NCI-H82 treated with DMSO at 0.1 percent for 48 hours (cell line): ENCODE measurements around the gene DSP.

ENCODE experiments used
- DNase-seq: peaks from one replicate; lab custom pipeline; 2025; ENCODE audit not compliant: unreplicated experiment; lab: John Stamatoyannopoulos, UW

The DSP gene

GRCh38 chr6:7559651-7560385, 18.3 kb downstream of the DSP start:
- DNase-seq: no peak

- DNase-seq: no peak
Measured at GRCh38 chr6:7561153-7561964, 19.9 kb downstream of the DSP start.

DNA sequence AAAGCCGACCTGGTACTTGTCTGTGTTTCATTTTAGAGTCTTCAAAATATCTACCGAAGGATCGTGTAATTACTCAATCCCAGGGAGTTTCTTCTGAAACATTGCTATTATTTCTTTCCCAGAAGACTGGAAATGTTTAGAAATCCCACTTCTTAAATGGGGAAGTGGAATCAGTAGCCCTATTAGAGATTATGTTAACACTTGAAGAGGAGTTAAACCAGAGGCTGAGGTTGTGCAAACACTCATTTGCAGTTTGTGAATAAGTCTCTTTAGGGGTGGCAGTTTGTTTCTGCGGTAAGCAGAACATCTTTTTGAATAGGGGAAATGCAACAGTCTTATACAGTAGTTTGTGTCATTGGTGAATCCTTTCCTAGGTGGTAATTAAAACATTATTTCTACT, 21.3 kb downstream of the DSP start:
- no peak for DNase-seq

GRCh38 chr6:7566107-7566506, 24.6 kb downstream of the DSP start:
- no peak for DNase-seq

DNA sequence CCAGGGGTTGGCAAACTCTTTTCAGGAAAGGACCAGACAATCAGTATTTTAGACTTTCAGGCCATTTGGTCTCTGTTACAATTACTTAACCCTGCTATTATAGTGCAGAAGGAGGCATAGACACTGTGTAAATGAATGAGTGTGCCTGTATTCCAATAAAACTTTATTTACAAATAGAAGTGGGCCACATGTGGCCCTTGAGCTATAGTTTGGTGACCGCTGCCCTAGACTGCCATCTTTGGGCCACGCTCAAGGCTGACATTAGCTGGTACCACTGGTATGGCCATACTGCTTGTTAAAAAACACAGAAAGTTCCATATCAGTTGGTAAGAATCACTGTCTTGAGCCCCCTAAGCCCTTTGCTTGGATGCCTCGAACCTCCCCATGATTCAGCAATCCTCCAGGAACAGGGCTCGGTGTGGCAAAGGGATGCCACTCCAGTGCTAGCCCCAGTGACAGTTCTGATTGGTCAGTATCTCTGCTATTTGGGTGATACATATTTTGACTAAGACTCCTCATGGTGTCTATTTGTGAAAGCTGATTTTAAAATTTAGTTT, 25.2 kb downstream of the DSP start:
- no peak for DNase-seq

DNA sequence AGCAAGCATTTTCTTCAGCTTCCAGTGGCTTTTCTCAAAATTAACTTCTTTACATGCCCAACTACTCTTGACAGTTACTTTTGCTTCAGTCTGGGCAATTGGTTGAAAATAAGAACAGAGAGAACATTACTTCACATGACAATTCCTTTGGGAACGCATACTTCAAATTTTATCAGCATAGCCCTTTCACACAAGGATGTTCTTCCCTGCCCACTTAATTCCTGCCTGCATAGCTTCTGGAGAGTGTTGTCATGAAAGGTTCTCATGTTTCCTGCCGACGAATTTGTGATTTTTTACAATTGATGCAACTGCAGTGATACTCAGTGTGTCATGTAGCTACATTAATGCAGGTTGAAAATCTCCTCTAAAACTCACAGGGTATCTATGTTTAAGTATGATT, 26.6 kb downstream of the DSP start:
- no peak for DNase-seq

DNA sequence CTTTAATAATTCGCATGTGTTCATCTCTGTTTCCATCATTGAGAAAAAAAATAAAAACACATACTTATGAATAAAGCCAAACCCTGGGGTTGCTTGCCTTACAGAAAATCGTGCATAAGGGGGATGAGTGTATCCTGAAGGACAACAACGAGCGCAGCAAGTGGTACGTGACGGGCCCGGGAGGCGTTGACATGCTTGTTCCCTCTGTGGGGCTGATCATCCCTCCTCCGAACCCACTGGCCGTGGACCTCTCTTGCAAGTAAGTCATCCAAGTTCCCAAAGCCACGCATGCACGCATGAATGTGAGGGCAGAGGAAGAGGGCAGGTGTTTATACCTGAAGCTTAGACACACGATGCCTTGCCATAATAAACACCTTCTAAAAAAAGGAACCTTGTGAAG, 27.6 kb downstream of the DSP start:
- DNase-seq: no peak

- DNase-seq: no peak
Measured at GRCh38 chr6:7572213-7572943, 30.9 kb downstream of the DSP start.

DNA sequence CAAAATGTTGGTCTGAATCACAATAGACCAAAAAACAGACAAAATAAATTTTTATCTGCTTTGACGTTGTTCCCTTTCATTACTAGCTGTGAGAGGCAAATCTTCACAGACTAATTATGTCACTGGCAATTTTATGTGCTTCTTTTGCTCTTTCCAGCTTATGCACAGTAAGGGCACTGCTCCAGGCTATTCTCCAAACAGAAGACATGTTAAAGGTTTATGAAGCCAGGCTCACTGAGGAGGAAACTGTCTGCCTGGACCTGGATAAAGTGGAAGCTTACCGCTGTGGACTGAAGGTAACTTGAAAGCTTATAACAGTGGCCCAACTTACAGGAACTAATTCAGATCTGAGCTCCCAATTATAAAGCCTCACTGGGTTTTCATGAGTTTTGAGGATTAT, 33.0 kb downstream of the DSP start:
- no peak for DNase-seq

GRCh38 chr6:7578516-7578915, 37.0 kb downstream of the DSP start:
- no peak for DNase-seq

- DNase-seq: no peak
Measured at GRCh38 chr6:7578931-7579330, 37.5 kb downstream of the DSP start.

- no peak for DNase-seq
Measured at GRCh38 chr6:7579851-7580250, 38.4 kb downstream of the DSP start.

DNA sequence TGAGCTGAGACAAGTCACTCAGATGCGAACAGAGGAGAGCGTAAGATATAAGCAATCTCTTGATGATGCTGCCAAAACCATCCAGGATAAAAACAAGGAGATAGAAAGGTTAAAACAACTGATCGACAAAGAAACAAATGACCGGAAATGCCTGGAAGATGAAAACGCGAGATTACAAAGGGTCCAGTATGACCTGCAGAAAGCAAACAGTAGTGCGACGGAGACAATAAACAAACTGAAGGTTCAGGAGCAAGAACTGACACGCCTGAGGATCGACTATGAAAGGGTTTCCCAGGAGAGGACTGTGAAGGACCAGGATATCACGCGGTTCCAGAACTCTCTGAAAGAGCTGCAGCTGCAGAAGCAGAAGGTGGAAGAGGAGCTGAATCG, 39.1 kb downstream of the DSP start:
- DNase-seq: no peak

GRCh38 chr6:7580927-7581618, 39.6 kb downstream of the DSP start:
- DNase-seq: no peak

DNA sequence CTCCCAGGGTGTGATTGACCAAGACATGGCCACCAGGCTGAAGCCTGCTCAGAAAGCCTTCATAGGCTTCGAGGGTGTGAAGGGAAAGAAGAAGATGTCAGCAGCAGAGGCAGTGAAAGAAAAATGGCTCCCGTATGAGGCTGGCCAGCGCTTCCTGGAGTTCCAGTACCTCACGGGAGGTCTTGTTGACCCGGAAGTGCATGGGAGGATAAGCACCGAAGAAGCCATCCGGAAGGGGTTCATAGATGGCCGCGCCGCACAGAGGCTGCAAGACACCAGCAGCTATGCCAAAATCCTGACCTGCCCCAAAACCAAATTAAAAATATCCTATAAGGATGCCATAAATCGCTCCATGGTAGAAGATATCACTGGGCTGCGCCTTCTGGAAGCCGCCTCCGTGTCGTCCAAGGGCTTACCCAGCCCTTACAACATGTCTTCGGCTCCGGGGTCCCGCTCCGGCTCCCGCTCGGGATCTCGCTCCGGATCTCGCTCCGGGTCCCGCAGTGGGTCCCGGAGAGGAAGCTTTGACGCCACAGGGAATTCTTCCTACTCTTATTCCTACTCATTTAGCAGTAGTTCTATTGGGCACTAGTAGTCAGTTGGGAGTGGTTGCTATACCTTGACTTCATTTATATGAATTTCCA, 43.9 kb downstream of the DSP start:
- no peak for DNase-seq

DNA sequence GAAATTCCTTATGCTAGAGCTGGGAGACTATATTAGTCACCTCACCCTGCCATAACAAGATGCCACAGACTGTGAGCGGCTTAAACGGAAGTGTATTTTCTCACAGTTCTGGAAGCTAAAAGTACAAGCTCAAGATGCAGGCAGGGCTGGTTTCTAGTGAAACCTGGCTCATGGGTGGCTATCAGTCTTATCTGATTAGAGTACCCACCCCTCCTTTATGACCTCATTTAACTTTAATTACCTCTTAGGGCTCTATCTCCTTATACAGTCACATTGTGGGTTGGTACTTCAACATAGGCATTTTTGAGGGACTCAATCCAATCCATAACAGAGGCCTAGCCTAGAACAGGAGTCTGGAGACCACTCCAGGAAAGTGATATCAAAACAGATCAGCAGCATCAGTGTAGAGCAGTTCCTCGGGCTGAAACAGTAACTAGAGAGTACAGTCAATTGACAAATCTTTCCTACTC, 46.2 kb downstream of the DSP start:
- peak; percentile 11 for DNase-seq

DNA sequence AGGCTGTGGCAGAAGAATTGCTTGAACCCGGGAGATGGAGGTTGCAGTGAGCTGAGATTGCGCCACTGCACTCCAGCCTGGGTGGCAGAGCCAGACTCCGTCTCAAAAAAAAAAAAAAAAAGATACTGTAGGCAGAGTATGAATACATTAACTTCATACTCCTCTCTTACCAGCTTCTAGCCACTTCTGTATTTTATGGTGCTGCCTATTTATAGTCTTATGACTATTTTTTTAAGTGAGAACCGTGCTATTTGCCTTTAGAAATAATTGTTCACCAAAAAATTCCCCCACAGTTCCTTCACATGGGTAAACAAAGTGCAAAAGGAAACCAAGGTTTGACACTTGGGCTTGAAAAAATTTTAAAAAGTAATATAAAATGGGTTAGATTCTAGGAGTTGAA, 47.0 kb downstream of the DSP start:
- no peak for DNase-seq

GRCh38 chr6:7589221-7589620, 47.8 kb downstream of the DSP start:
- no peak for DNase-seq

GRCh38 chr6:7589949-7590917, 48.8 kb downstream of the DSP start, which contains the start of gene SNRNP48:
Gene SNRNP48, plus strand, starts transcription at chr6:7590198. Its CDS starts 60 bp downstream, at chr6:7590258.
- peak; percentile 81 for DNase-seq
